Ovary (tissue), 3 donors: ENCODE results near the gene THY1.

Experiments
- EP300 ChIP-seq: sonication (generic); formaldehyde crosslinking; IDR thresholded peaks from one replicate; pipeline ENCODE4 v1.6.1; 2017; ENCODE audit warnings: antibody characterized with exemption
- POLR2A ChIP-seq: fragments of 450-650 bp; IDR thresholded peaks from one replicate; pipeline ENCODE4 v1.6.1; 2017; ENCODE audit warnings: antibody characterized with exemption, mild to moderate bottlenecking, moderate library complexity
- TF ChIP-seq, protein P1 (sequence below), 3 donors: fragments of 450-650 bp in 2 of 3; fragments of 200-600 bp in 1 of 3; IDR thresholded peaks; one replicate each; pipeline versions ENCODE4 v1.5.1 to v1.8.0; 2016 to 2022; ENCODE audit warnings: antibody characterized with exemption in 3 of 3, mild to moderate bottlenecking in 1 of 3
- donor health status: DM: no; HTN: no; CAD: no.

DNA sequence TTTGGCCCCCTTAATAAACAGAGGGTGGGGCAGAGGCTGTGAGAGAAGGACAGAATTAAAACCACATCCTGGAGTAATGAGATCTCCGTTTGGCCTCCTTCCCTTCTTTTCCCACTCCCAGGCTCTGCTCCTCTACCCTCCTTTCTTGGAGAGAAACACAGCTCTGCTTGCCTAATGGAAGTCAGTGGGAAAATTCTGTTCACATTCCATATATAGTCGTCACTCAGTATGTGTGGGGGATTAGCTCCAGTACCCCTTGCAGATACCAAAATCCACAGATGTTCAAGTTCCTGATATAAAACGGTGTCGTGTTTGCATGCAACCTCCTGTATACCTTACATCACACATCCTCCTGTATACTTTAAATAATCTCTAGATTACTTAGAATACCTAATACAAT, 37.6 kb upstream of the THY1 start:
- no peak for TF ChIP-seq EP300
- TF ChIP-seq POLR2A: no peak
- TF ChIP-seq, protein P1, sequence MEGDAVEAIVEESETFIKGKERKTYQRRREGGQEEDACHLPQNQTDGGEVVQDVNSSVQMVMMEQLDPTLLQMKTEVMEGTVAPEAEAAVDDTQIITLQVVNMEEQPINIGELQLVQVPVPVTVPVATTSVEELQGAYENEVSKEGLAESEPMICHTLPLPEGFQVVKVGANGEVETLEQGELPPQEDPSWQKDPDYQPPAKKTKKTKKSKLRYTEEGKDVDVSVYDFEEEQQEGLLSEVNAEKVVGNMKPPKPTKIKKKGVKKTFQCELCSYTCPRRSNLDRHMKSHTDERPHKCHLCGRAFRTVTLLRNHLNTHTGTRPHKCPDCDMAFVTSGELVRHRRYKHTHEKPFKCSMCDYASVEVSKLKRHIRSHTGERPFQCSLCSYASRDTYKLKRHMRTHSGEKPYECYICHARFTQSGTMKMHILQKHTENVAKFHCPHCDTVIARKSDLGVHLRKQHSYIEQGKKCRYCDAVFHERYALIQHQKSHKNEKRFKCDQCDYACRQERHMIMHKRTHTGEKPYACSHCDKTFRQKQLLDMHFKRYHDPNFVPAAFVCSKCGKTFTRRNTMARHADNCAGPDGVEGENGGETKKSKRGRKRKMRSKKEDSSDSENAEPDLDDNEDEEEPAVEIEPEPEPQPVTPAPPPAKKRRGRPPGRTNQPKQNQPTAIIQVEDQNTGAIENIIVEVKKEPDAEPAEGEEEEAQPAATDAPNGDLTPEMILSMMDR (IDR thresholded peaks at IDR 0.05): no peak
